B cell (primary cell): ENCODE data around the gene SAMD10. TPM values are rescaled to one million over a fixed set of nuclear protein-coding genes. Genes with fewer than 3 reads are reported as not detected.

Experiments
- ATAC-seq: fragments of 200-7000 bp; cut with Tn5 transposase; one replicate; pipeline ENCODE4 v1.10.0; 2021; ENCODE audit warnings: low read depth, mild to moderate bottlenecking, moderate number of reproducible peaks, moderate library complexity
- CTCF ChIA-PET: fragments of 350-600 bp; sonication (Branson Sonifier 250); formaldehyde crosslinking; loops from one replicate; lab custom pipeline; 2021; ENCODE audit warnings: antibody characterized with exemption, inconsistent platforms; lab: Charles Lee
- POLR2A ChIA-PET: fragments of 350-600 bp; sonication (Branson Sonifier 250); formaldehyde crosslinking; loops from one replicate; lab custom pipeline; 2021; ENCODE audit warnings: antibody characterized with exemption; lab: Charles Lee
- DNase-seq: peaks from one replicate; pipeline ENCODE4 v3.0.0; 2013
- H2AFZ ChIP-seq: 2 replicates; pipeline ENCODE4 v1.6.1; 2012; ENCODE audit warnings: mild to moderate bottlenecking, low read depth, low read length; ENCODE audit not compliant: insufficient read depth, poor library complexity, severe bottlenecking
- H3K27ac ChIP-seq, 2 donors: 1 replicate in 1 of 2; 2 replicates in 1 of 2; pipeline ENCODE4 v1.5.1; 2012 to 2013; ENCODE audit warnings: low read length in 2 of 2, mild to moderate bottlenecking in 2 of 2, moderate library complexity in 1 of 2
- H3K27me3 ChIP-seq, 4 experiments: fragments of 200-600 bp in 1 of 4; sonication (generic) in 1 of 4; replicated peaks in 1 of 4; 1 replicate in 2 of 4; 2 replicates in 2 of 4; pipeline versions ENCODE4 v1.6.1 to v1.7.0; 2013 to 2016; ENCODE audit warnings: low read length in 3 of 4, mild to moderate bottlenecking in 2 of 4, mixed read lengths in 1 of 4, moderate library complexity in 1 of 4; ENCODE audit not compliant: insufficient read depth in 4 of 4, control insufficient read depth in 3 of 4; ENCODE audit errors: control extremely low read depth in 1 of 4
- H3K36me3 ChIP-seq, 2 experiments: replicated peaks in 1 of 2; 1 replicate in 1 of 2; 2 replicates in 1 of 2; pipeline versions ENCODE4 v1.6.1 to v1.7.1; 2013; ENCODE audit warnings: low read length in 1 of 2; ENCODE audit not compliant: insufficient read depth in 2 of 2, control insufficient read depth in 1 of 2; ENCODE audit errors: control extremely low read depth in 1 of 2, extremely low read depth in 1 of 2
- H3K4me1 ChIP-seq, 2 donors: fragments of 200-600 bp in 1 of 2; sonication (generic) in 1 of 2; 1 replicate in 1 of 2; 2 replicates in 1 of 2; pipeline versions ENCODE4 v1.5.1 to v1.6.1; 2013 to 2017; ENCODE audit warnings: low read length in 2 of 2; ENCODE audit not compliant: control insufficient read depth in 2 of 2, insufficient read depth in 2 of 2
- H3K4me2 ChIP-seq: replicated peaks from 2 replicates; pipeline ENCODE3; 2012; ENCODE audit warnings: mild to moderate bottlenecking, low read depth, low read length; ENCODE audit not compliant: poor library complexity, severe bottlenecking
- H3K4me3 ChIP-seq, 5 experiments: fragments of 200-600 bp in 1 of 5; sonication (generic) in 1 of 5; 1 replicate in 3 of 5; 2 replicates in 2 of 5; pipeline versions ENCODE4 v1.5.1 to v1.7.0; 2011 to 2016; ENCODE audit warnings: low read length in 4 of 5, mild to moderate bottlenecking in 4 of 5, low read depth in 2 of 5, control low read depth in 1 of 5, moderate library complexity in 1 of 5; ENCODE audit not compliant: insufficient read depth in 1 of 5; ENCODE audit errors: control extremely low read depth in 1 of 5, extremely low read depth in 1 of 5
- H3K79me2 ChIP-seq: fragments of 200-600 bp; sonication (generic); one replicate; pipeline ENCODE4 v1.6.0; 2016; ENCODE audit warnings: low read length; ENCODE audit not compliant: control insufficient read depth, insufficient read depth
- H3K9ac ChIP-seq: fragments of 200-600 bp; sonication (generic); 2 replicates; pipeline ENCODE4 v1.6.1; 2017; ENCODE audit warnings: mild to moderate bottlenecking, low read length, moderate library complexity
- H3K9me3 ChIP-seq, 3 donors: one replicate each; pipeline versions ENCODE4 v1.6.1 to v1.7.1; 2013; ENCODE audit warnings: low read length in 2 of 3; ENCODE audit not compliant: control insufficient read depth in 2 of 3, insufficient read depth in 1 of 3; ENCODE audit errors: control extremely low read depth in 1 of 3
- H4K20me1 ChIP-seq: 2 replicates; pipeline ENCODE4 v1.6.0; 2012; ENCODE audit warnings: mild to moderate bottlenecking, low read length; ENCODE audit not compliant: insufficient read depth, control insufficient read depth, poor library complexity, severe bottlenecking
- H3K27ac Mint-ChIP-seq: one replicate; pipeline ENCODE4 v1.8.0; 2021; ENCODE audit warnings: mixed read lengths
- H3K27me3 Mint-ChIP-seq: one replicate; pipeline ENCODE4 v1.8.0; 2021; ENCODE audit warnings: mixed read lengths
- H3K4me1 Mint-ChIP-seq: one replicate; pipeline ENCODE4 v1.8.0; 2021; ENCODE audit warnings: mixed read lengths
- H3K4me3 Mint-ChIP-seq: one replicate; pipeline ENCODE4 v1.8.0; 2021; ENCODE audit warnings: mixed read lengths
- H3K9me3 Mint-ChIP-seq: one replicate; pipeline ENCODE4 v1.8.0; 2022; ENCODE audit warnings: mixed read lengths; ENCODE audit not compliant: insufficient read depth
- CTCF ChIP-seq: fragments of 200-600 bp; IDR thresholded peaks from one replicate; pipeline ENCODE4 v1.8.0; 2022; ENCODE audit warnings: antibody characterized with exemption, mild to moderate bottlenecking
- EZH2 ChIP-seq: IDR thresholded peaks from 2 replicates; pipeline ENCODE4 v1.6.1; 2012; ENCODE audit warnings: borderline replicate concordance, low read depth, mild to moderate bottlenecking, moderate library complexity, low read length; ENCODE audit not compliant: insufficient read depth, poor library complexity, severe bottlenecking
- WGBS: methylation state at CpG from one replicate; pipeline ENCODE4 v1.1.5; 2013; ENCODE audit warnings: missing lambda C conversion rate; ENCODE audit not compliant: insufficient coverage; 5-methylcytosine and 5-hydroxymethylcytosine counted together
- intact Hi-C: fragments of 100-400 bp; cut with micrococcal nuclease; formaldehyde crosslinking; loops from one replicate; pipeline ENCODE4 v1.10.0; 2022
- polyA plus RNA-seq: library from polyadenylated mRNA; depleted of rRNA; stranded (reverse); fragments of >200 nt; gene quantifications from 2 replicates; pipeline ENCODE4 v1.2.3, GENCODE V29; 2012
- total RNA-seq, 2 donors: library from RNA; stranded (reverse); fragments of 120-200 nt in 1 of 2; gene quantifications; 1 replicate in 1 of 2; 2 replicates in 1 of 2; pipeline versions ENCODE4 v1.2.3 to v1.2.4, GENCODE V29; 2013 to 2022

Gene SAMD10
- total and polyA plus RNA-seq, 2 donors (not counting 1 experiment from before 2014, with no cell fraction given) = 12.7 to 34.2 TPM

GRCh38 chr20:63952769-63953168, 26.7 kb downstream of the SAMD10 start:
- H3K4me1 Mint-ChIP-seq = peaks cover 64% of the 10 kb centered on the region
- no peak overlapping the region for H3K4me3 ChIP-seq
- peak overlapping the region; percentile 75 for H3K27ac Mint-ChIP-seq
- H3K4me2 ChIP-seq = peak overlapping the region; percentile 58
- CTCF ChIA-PET = interaction anchor here (1.5 kb wide), 1 partner anchor 21 kb away, joined by 5 read pairs; no protein-coding TSS in a partner anchor
- H3K9me3 Mint-ChIP-seq = no peaks in the 10 kb centered on the region
- peaks cover 80% of the 10 kb centered on the region for H4K20me1 ChIP-seq
- H3K4me3 Mint-ChIP-seq = no peak overlapping the region
- no peaks in the 10 kb centered on the region for H3K27me3 Mint-ChIP-seq
- no peak overlapping the region for H3K9ac ChIP-seq
- DNase-seq (no peak), ATAC-seq (no peak)
- no peaks in the 10 kb centered on the region for H3K36me3 ChIP-seq
- H3K79me2 ChIP-seq = peaks cover 84% of the 10 kb centered on the region
- H2AFZ ChIP-seq = no peak overlapping the region
- POLR2A ChIA-PET = interaction anchor here (0.6 to 1.4 kb wide), 2 partner anchors 28 to 366 kb away, joined by 3 read pairs; no protein-coding TSS in a partner anchor
- H3K9me3 ChIP-seq = no peaks in the 10 kb centered on the region
- intact Hi-C loops = no loop called here
- H3K27ac ChIP-seq = no peak overlapping the region
- WGBS = 95% methylated on average over 14 of the region's 14 CpGs
- peaks cover 70 to 79% of the 10 kb centered on the region in 2 donors for H3K4me1 ChIP-seq
- no peak for TF ChIP-seq EZH2
- no peak for TF ChIP-seq CTCF
- no peaks in the 10 kb centered on the region for H3K27me3 ChIP-seq

- no peak for TF ChIP-seq EZH2
- no peak for TF ChIP-seq CTCF
- Mint-ChIP-seq H3K27ac (no peak overlapping the region), H3K9me3 (no peaks in the 10 kb centered on the region), H3K27me3 (no peaks in the 10 kb centered on the region), H3K4me1 (peaks cover 66% of the 10 kb centered on the region), H3K4me3 (no peak overlapping the region)
- H3K27ac ChIP-seq = peak overlapping the region in 1 of 2 donors; percentile 46
- no peak for ATAC-seq
- peaks cover 90% of the 10 kb centered on the region for H3K79me2 ChIP-seq
- intact Hi-C loops = no loop called here
- H2AFZ ChIP-seq = no peak overlapping the region
- H3K9me3 ChIP-seq = no peaks in the 10 kb centered on the region
- no peak overlapping the region for H3K9ac ChIP-seq
- CTCF ChIA-PET = interaction anchor here (1.5 kb wide), 1 partner anchor 22 kb away, joined by 5 read pairs; no protein-coding TSS in a partner anchor
- H3K36me3 ChIP-seq = no peaks in the 10 kb centered on the region
- POLR2A ChIA-PET = interaction anchor here (1.0 to 1.4 kb wide), 2 partner anchors 28 to 88 kb away, joined by 3 read pairs; partner anchors contain the start of gene TPD52L2
- WGBS = 93% methylated on average over 15 of the region's 15 CpGs
- H3K4me1 ChIP-seq = peaks cover 72 to 79% of the 10 kb centered on the region in 2 donors
- no peak overlapping the region for H3K4me3 ChIP-seq
- no peaks in the 10 kb centered on the region for H3K27me3 ChIP-seq
- no peak for DNase-seq
- peak overlapping the region; percentile 58 for H3K4me2 ChIP-seq
- H4K20me1 ChIP-seq = peaks cover 86% of the 10 kb centered on the region
These were observed 27.3 kb downstream of the SAMD10 start for GRCh38 chr20:63952210-63952535.
